RWPE2 (cell line): ENCODE data around the gene SPHKAP.

ENCODE experiments used
- ATAC-seq: fragments of 200-7000 bp; cut with Tn5 transposase; 3 replicates; pipeline ENCODE4 v1.9.1; 2021; ENCODE audit warnings: low read depth
- DNase-seq: peaks from one replicate; pipeline ENCODE4 v3.0.0-alpha.2; 2020; ENCODE audit warnings: low spot score
- H3K27ac ChIP-seq: fragments of 450-650 bp; 2 replicates; pipeline ENCODE4 v1.5.1; 2017; ENCODE audit warnings: mild to moderate bottlenecking; ENCODE audit not compliant: poor library complexity, severe bottlenecking
- H3K27me3 ChIP-seq: fragments of 250-450 bp; sonication (Bioruptor Pico); 2 replicates; pipeline ENCODE4 v1.5.1; 2021; ENCODE audit warnings: mild to moderate bottlenecking, moderate library complexity; ENCODE audit not compliant: insufficient read depth, poor library complexity, severe bottlenecking
- H3K36me3 ChIP-seq: fragments of 250-450 bp; sonication (Bioruptor Pico); 2 replicates; pipeline ENCODE4 v1.5.1; 2020; ENCODE audit warnings: low read depth, mild to moderate bottlenecking, moderate library complexity
- H3K4me1 ChIP-seq: fragments of 250-450 bp; sonication (Bioruptor Pico); 2 replicates; pipeline ENCODE4 v1.5.1; 2021; ENCODE audit warnings: mild to moderate bottlenecking, moderate library complexity; ENCODE audit not compliant: insufficient read depth, poor library complexity, severe bottlenecking
- H3K4me3 ChIP-seq: fragments of 250-450 bp; sonication (Bioruptor Pico); 2 replicates; pipeline ENCODE4 v1.5.1; 2021; ENCODE audit warnings: mild to moderate bottlenecking, moderate library complexity; ENCODE audit not compliant: severe bottlenecking
- H3K9me3 ChIP-seq: fragments of 250-450 bp; sonication (Bioruptor Pico); 2 replicates; pipeline ENCODE4 v1.5.1; 2021; ENCODE audit warnings: mild to moderate bottlenecking, moderate library complexity; ENCODE audit not compliant: severe bottlenecking
- TF ChIP-seq, protein P1 (sequence below): fragments of 450-650 bp; IDR thresholded peaks from one replicate; pipeline ENCODE4 v1.5.1; 2017; ENCODE audit warnings: mild to moderate bottlenecking, moderate library complexity; ENCODE audit not compliant: poor library complexity, severe bottlenecking

SPHKAP gene

GRCh38 chr2:228102949-228103348, 78.5 kb downstream of the SPHKAP start:
- H3K9me3 ChIP-seq = no peaks in the 10 kb centered on the region
- no peak overlapping the region for H3K4me3 ChIP-seq
- peaks cover 19% of the 10 kb centered on the region for H3K27me3 ChIP-seq
- TF ChIP-seq, protein P1, sequence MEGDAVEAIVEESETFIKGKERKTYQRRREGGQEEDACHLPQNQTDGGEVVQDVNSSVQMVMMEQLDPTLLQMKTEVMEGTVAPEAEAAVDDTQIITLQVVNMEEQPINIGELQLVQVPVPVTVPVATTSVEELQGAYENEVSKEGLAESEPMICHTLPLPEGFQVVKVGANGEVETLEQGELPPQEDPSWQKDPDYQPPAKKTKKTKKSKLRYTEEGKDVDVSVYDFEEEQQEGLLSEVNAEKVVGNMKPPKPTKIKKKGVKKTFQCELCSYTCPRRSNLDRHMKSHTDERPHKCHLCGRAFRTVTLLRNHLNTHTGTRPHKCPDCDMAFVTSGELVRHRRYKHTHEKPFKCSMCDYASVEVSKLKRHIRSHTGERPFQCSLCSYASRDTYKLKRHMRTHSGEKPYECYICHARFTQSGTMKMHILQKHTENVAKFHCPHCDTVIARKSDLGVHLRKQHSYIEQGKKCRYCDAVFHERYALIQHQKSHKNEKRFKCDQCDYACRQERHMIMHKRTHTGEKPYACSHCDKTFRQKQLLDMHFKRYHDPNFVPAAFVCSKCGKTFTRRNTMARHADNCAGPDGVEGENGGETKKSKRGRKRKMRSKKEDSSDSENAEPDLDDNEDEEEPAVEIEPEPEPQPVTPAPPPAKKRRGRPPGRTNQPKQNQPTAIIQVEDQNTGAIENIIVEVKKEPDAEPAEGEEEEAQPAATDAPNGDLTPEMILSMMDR = no peak
- ATAC-seq (peak; percentile 35; the same call in 1 of the 3 replicates), DNase-seq (no peak)
- no peaks in the 10 kb centered on the region for H3K4me1 ChIP-seq
- H3K36me3 ChIP-seq = no peaks in the 10 kb centered on the region
- no peak overlapping the region for H3K27ac ChIP-seq

DNA sequence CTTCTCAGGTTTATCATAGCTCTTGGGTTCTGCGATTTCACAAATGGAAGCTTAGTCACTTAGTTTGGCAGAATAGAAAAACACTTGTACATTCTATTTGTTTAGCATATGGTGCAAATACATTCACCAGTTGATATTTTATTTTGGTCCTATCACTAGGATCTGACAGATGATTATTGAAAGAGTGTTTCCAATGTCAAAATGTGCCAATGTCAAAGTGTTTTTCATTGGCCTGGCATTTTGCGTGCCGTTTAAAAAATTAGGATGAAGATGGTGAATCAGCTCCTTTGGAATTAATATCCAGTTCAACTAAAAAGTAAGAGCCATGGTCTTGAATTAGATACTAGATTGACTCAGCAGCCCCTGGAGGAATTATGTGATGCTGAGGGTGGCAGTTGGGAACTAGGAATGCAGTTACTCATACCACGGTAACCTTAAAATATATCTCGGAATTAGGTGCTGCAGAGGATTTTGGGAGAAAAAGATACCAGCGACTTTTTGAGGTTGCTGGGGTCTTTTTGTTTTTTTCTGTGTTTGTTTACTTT, 87.0 kb downstream of the SPHKAP start:
- ATAC-seq (0 out of 3 replicates have a peak, but pooled peaks have one; percentile 21), DNase-seq (no peak)
- Histone ChIP-seq H3K27ac (no peak overlapping the region), H3K9me3 (no peaks in the 10 kb centered on the region), H3K4me1 (no peaks in the 10 kb centered on the region), H3K4me3 (no peak overlapping the region), H3K36me3 (no peaks in the 10 kb centered on the region), H3K27me3 (no peaks in the 10 kb centered on the region)
- TF ChIP-seq, protein P1 = no peak

- H3K4me1 ChIP-seq = no peaks in the 10 kb centered on the region
- no peak overlapping the region for H3K27ac ChIP-seq
- H3K27me3 ChIP-seq = no peaks in the 10 kb centered on the region
- no peaks in the 10 kb centered on the region for H3K36me3 ChIP-seq
- TF ChIP-seq, protein P1 = no peak
- DNase-seq = no peak
- ATAC-seq = no peak
- no peak overlapping the region for H3K4me3 ChIP-seq
- H3K9me3 ChIP-seq = no peaks in the 10 kb centered on the region
These were observed 89.4 kb downstream of the SPHKAP start for GRCh38 chr2:228092056-228092455.

DNA sequence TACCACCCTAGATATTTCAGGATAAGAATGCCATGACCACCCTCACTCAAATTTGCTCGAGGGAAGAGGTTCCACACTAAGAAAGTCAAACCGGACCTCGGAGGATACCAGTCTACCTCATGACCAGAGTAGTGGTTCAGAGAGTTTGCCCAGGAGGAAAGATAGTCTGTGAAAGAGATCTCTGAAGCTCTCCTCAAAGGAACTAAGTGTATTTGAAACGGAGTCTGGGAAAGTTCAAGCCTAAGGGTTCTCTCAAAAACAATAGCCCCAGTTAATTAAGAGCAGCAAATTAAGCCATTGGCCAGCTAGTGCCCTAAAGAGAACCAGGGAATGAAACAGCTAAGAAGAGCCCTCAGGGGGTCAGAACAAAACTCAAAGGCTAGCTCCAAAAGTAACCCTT, 94.9 kb downstream of the SPHKAP start:
- TF ChIP-seq, protein P1 = no peak
- no peaks in the 10 kb centered on the region for H3K27me3 ChIP-seq
- H3K9me3 ChIP-seq = no peaks in the 10 kb centered on the region
- DNase-seq = no peak
- no peaks in the 10 kb centered on the region for H3K36me3 ChIP-seq
- H3K4me3 ChIP-seq = no peak overlapping the region
- no peak for ATAC-seq
- no peaks in the 10 kb centered on the region for H3K4me1 ChIP-seq
- no peak overlapping the region for H3K27ac ChIP-seq

DNA sequence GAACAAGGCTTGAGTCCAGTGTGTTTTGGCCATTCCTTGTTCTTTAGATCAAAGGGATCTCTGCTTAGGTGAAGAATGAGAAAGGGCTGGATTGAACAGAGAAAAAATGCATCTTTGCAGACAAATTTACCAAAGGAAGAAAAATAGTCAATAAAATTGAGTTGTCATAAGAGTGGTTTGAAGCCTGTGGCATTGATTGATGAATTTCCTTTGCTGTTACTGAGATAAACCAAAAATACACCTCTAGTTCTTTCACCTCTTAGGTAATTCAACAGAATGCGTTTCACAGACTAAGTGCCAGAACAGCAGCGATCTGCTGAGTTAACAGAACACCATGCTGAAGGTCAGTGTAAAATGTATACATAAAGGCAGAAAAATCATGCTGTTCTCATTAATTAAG, 96.8 kb downstream of the SPHKAP start:
- Histone ChIP-seq H3K4me1 (no peaks in the 10 kb centered on the region), H3K9me3 (no peaks in the 10 kb centered on the region), H3K27me3 (no peaks in the 10 kb centered on the region), H3K36me3 (no peaks in the 10 kb centered on the region), H3K4me3 (no peak overlapping the region), H3K27ac (no peak overlapping the region)
- no peak for ATAC-seq
- TF ChIP-seq, protein P1 = no peak
- no peak for DNase-seq
